Smooth muscle cell (in vitro differentiated cells): ENCODE measurements around the gene NHSL1. TPM values are rescaled to one million over a fixed set of nuclear protein-coding genes. Genes with fewer than 3 reads are reported as not detected.

Source experiments
- DNase-seq: peaks from one replicate; lab custom pipeline; 2025; ENCODE audit not compliant: unreplicated experiment; lab: John Stamatoyannopoulos, UW
- H2AFZ ChIP-seq: fragments of 200-600 bp; sonication (generic); 2 replicates; pipeline ENCODE4 v1.6.0; 2016; ENCODE audit warnings: antibody characterized with exemption, low read depth, mild to moderate bottlenecking
- H3F3A ChIP-seq: fragments of 200-600 bp; sonication (generic); 2 replicates; pipeline ENCODE4 v1.6.0; 2017; ENCODE audit warnings: antibody characterized with exemption, low read depth
- H3K27ac ChIP-seq: fragments of 200-600 bp; sonication (generic); 2 replicates; pipeline ENCODE4 v1.5.1; 2016; ENCODE audit warnings: low read depth, mild to moderate bottlenecking
- H3K27me3 ChIP-seq: fragments of 200-600 bp; sonication (generic); 2 replicates; pipeline ENCODE4 v1.6.1; 2016; ENCODE audit warnings: low read depth, mild to moderate bottlenecking
- H3K36me3 ChIP-seq: fragments of 200-600 bp; sonication (generic); 2 replicates; pipeline ENCODE4 v1.5.1; 2016; ENCODE audit warnings: low read depth
- H3K4me1 ChIP-seq: fragments of 200-600 bp; sonication (generic); 2 replicates; pipeline ENCODE4 v1.5.1; 2016; ENCODE audit warnings: low read depth
- H3K4me2 ChIP-seq: fragments of 200-600 bp; sonication (generic); 2 replicates; pipeline ENCODE4 v1.6.0; 2016; ENCODE audit warnings: mild to moderate bottlenecking
- H3K4me3 ChIP-seq: fragments of 200-600 bp; sonication (generic); 2 replicates; pipeline ENCODE4 v1.5.1; 2016; ENCODE audit warnings: mild to moderate bottlenecking
- H3K79me2 ChIP-seq: fragments of 200-600 bp; sonication (generic); 2 replicates; pipeline ENCODE4 v1.6.0; 2016; ENCODE audit warnings: low read depth, mild to moderate bottlenecking
- H3K9ac ChIP-seq: fragments of 200-600 bp; sonication (generic); 2 replicates; pipeline ENCODE4 v1.6.0; 2016; ENCODE audit warnings: low read depth
- H3K9me3 ChIP-seq: fragments of 200-600 bp; sonication (generic); replicated peaks from 2 replicates; pipeline ENCODE4 v1.5.1; 2016; ENCODE audit warnings: low read depth
- H4K20me1 ChIP-seq: fragments of 200-600 bp; sonication (generic); 2 replicates; pipeline ENCODE4 v1.6.0; 2016; ENCODE audit warnings: low read depth
- CTCF ChIP-seq: fragments of 200-600 bp; sonication (generic); IDR thresholded peaks from 2 replicates; pipeline ENCODE4 v1.5.1; 2017; ENCODE audit warnings: borderline replicate concordance, mild to moderate bottlenecking, antibody characterized with exemption; ENCODE audit not compliant: insufficient read depth, poor library complexity, severe bottlenecking
- WGBS: methylation state at CpG from one replicate; pipeline ENCODE4 v1.1.7; 2016; ENCODE audit warnings: low lambda C conversion rate; 5-methylcytosine and 5-hydroxymethylcytosine counted together
- polyA plus RNA-seq: library from polyadenylated mRNA; unstranded; fragments of >200 nt; fragmentation: Nextera tagmentation; extraction: Ambion mirVana; gene quantifications from 2 replicates; pipeline ENCODE4 v1.2.1, GENCODE V29; 2016
- total RNA-seq: library from RNA; depleted of rRNA; stranded (reverse); fragments of >200 nt; gene quantifications from 2 replicates; pipeline ENCODE4 v1.2.3, GENCODE V29; 2014

Gene NHSL1
- total and polyA plus RNA-seq, 2 experiments from 2014 or later, result 6.6 to 7.2 TPM

- H3K4me2 ChIP-seq, result no peak overlapping the region
These were observed 5.7 kb upstream of the NHSL1 start for GRCh38 chr6:138504764-138505689.

GRCh38 chr6:138503881-138504680 is 4.8 kb upstream of the NHSL1 start:
- H3K4me2 ChIP-seq, result no peak overlapping the region
- no peaks in the 10 kb centered on the region for H3K27me3 ChIP-seq
- peaks cover 13% of the 10 kb centered on the region for H3K4me1 ChIP-seq
- no peaks in the 10 kb centered on the region for H3F3A ChIP-seq
- H4K20me1 ChIP-seq, result peaks cover 30% of the 10 kb centered on the region
- no peaks in the 10 kb centered on the region for H3K36me3 ChIP-seq
- WGBS, result 94% methylated on average over 7 of the region's 7 CpGs
- no peak overlapping the region for H2AFZ ChIP-seq
- DNase-seq, result no peak
- TF ChIP-seq CTCF, result no peak
- H3K27ac ChIP-seq, result no peak overlapping the region
- H3K9ac ChIP-seq, result no peak overlapping the region
- no peak overlapping the region for H3K4me3 ChIP-seq
- no peaks in the 10 kb centered on the region for H3K9me3 ChIP-seq
- peaks cover 13% of the 10 kb centered on the region for H3K79me2 ChIP-seq

More at GRCh38 chr6:138504764-138505689, 5.7 kb upstream of the NHSL1 start:
- H3K27ac ChIP-seq, result no peak overlapping the region
- H3K36me3 ChIP-seq, result no peaks in the 10 kb centered on the region
- peaks cover 33% of the 10 kb centered on the region for H4K20me1 ChIP-seq
- no peak overlapping the region for H3K4me3 ChIP-seq
- TF ChIP-seq CTCF, result no peak
- H3F3A ChIP-seq, result no peaks in the 10 kb centered on the region
- no peak overlapping the region for H3K9ac ChIP-seq
- DNase-seq, result no peak
- no peaks in the 10 kb centered on the region for H3K27me3 ChIP-seq
- H3K79me2 ChIP-seq, result peaks cover 13% of the 10 kb centered on the region
- WGBS, result 86% methylated on average over 14 of the region's 14 CpGs
- H3K9me3 ChIP-seq, result no peaks in the 10 kb centered on the region
- H3K4me1 ChIP-seq, result peaks cover 4% of the 10 kb centered on the region
- H2AFZ ChIP-seq, result no peak overlapping the region

- no peaks in the 10 kb centered on the region for H3F3A ChIP-seq
- H4K20me1 ChIP-seq, result peaks cover 35% of the 10 kb centered on the region
- no peaks in the 10 kb centered on the region for H3K9me3 ChIP-seq
- WGBS, result 99% methylated on average over 3 of the region's 3 CpGs
- H3K4me3 ChIP-seq, result no peak overlapping the region
- no peak overlapping the region for H3K9ac ChIP-seq
- no peak overlapping the region for H2AFZ ChIP-seq
- no peaks in the 10 kb centered on the region for H3K36me3 ChIP-seq
- H3K27ac ChIP-seq, result no peak overlapping the region
- DNase-seq, result no peak
- H3K4me2 ChIP-seq, result no peak overlapping the region
- TF ChIP-seq CTCF, result no peak
- peaks cover 8% of the 10 kb centered on the region for H3K79me2 ChIP-seq
- peaks cover 25% of the 10 kb centered on the region for H3K4me1 ChIP-seq
- no peaks in the 10 kb centered on the region for H3K27me3 ChIP-seq
These were observed 3.3 kb upstream of the NHSL1 start for GRCh38 chr6:138502546-138502945.
